Testis (tissue), 2 donors: ENCODE data around the gene GJB6.

ENCODE experiments used
- CTCF ChIP-seq, 3 experiments: fragments of 450-650 bp in 2 of 3; fragments of 200-600 bp in 1 of 3; sonication (generic) in 1 of 3; IDR thresholded peaks; one replicate each; pipeline ENCODE4 v1.5.1; 2016 to 2019; ENCODE audit warnings: antibody characterized with exemption in 3 of 3, mild to moderate bottlenecking in 2 of 3, moderate library complexity in 1 of 3
- POLR2A ChIP-seq: fragments of 450-650 bp; IDR thresholded peaks from one replicate; pipeline ENCODE4 v1.6.1; 2017; ENCODE audit warnings: antibody characterized with exemption, mild to moderate bottlenecking, moderate library complexity

- TF ChIP-seq POLR2A (no peak), CTCF (IDR thresholded peaks at IDR 0.05) (no peak)
These were observed 598 bp upstream of the GJB6 start for GRCh38 chr13:20232556-20233277.
